Measurements from ENCODE around the gene LMOD2. TPM values are rescaled to one million over a fixed set of nuclear protein-coding genes. Genes with fewer than 3 reads are reported as not detected.

Gene LMOD2
- total RNA-seq, 1 experiment from 2014 or later = not detected

DNA sequence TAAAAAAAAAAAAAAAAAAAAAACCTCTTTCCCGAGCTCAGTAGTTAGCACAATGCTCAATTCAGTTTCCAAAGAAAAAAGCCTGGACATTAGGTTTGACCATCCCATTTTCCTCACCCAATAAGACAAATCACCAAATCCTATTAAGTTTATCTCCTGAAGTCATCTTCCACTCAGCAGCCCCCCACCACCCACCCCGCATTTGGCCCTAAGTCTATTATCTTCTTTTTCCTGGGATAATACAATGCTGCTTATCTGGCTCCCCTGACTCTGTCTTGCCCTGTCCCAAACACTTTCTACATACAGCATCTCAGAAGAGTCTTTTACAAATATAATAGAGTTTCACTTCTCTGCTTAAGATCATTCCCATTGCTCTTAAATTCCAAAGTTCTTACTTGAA lies 17.8 kb upstream of the LMOD2 start:
- no peak overlapping the region for H3K4me3 Mint-ChIP-seq
- Histone ChIP-seq H4K20me1 (ENCODE audit: control insufficient read depth, insufficient read depth, insufficient read length) (no peaks in the 10 kb centered on the region), H3K4me1 (ENCODE audit: insufficient read depth, low read length) (no peaks in the 10 kb centered on the region), H3K27me3 (ENCODE audit: insufficient read depth, low read length) (no peaks in the 10 kb centered on the region; the same call in 1 of the 2 replicates), H2AK5ac (ENCODE audit: insufficient read length, low read length) (no peak overlapping the region), H3K23me2 (ENCODE audit: insufficient read length, low read depth, low read length, poor library complexity, severe bottlenecking) (no peaks in the 10 kb centered on the region), H2BK20ac (ENCODE audit: low read depth, low read length, poor library complexity, severe bottlenecking) (no peak overlapping the region), H3T11ph (ENCODE audit: low read length) (no peak overlapping the region), H4K5ac (ENCODE audit: insufficient read length, low read depth, low read length) (no peak overlapping the region), H3K9ac (ENCODE audit: extremely low read depth, insufficient read length, low read length) (no peak overlapping the region), H2BK12ac (ENCODE audit: insufficient read length, low read depth, low read length) (no peak overlapping the region), H3K18ac (ENCODE audit: insufficient read length, low read depth, low read length) (no peak overlapping the region), H3K4ac (ENCODE audit: low read depth, low read length) (no peak overlapping the region), H2BK15ac (ENCODE audit: low read depth, low read length) (no peak overlapping the region), H3K27ac (ENCODE audit: insufficient read length, low read depth, low read length) (no peak overlapping the region), H4K91ac (ENCODE audit: insufficient read length, low read depth, low read length) (no peak overlapping the region), H3K79me2 (ENCODE audit: insufficient read depth, low read length) (no peaks in the 10 kb centered on the region), H3K4me2 (ENCODE audit: insufficient read depth, insufficient read length, low read length) (no peak overlapping the region), H3K14ac (ENCODE audit: insufficient read depth, low read length) (no peak overlapping the region), H3K9me3 (ENCODE audit: control insufficient read depth, low read depth, low read length) (no peaks in the 10 kb centered on the region), H3K56ac (ENCODE audit: insufficient read length, low read depth, low read length) (no peak overlapping the region), H2BK120ac (ENCODE audit: low read depth, low read length, poor library complexity, severe bottlenecking) (no peak overlapping the region), H3K23ac (ENCODE audit: insufficient read length, low read depth, low read length) (no peak overlapping the region), H2BK5ac (ENCODE audit: insufficient read length, low read length) (no peak overlapping the region), H3K79me1 (ENCODE audit: insufficient read depth, low read depth, low read length, poor library complexity, severe bottlenecking) (no peaks in the 10 kb centered on the region), H4K8ac (replicated peaks; ENCODE audit: insufficient read length, low read depth, low read length) (no peak overlapping the region), H2AFZ (ENCODE audit: low read length) (no peak overlapping the region)
- no peak for DNase-seq
- TF ChIP-seq CTCF (conservative IDR thresholded peaks at IDR 0.05) = no peak
- no peak overlapping the region for H3K27ac Mint-ChIP-seq
- no peaks in the 10 kb centered on the region; a peak in 2 of 5 replicates for H3K9me3 Mint-ChIP-seq
- H3K36me3 Mint-ChIP-seq (ENCODE audit: insufficient read depth in 1 of 3, low read depth in 3 of 3) = no peaks in the 10 kb centered on the region; a peak in 1 of 7 replicates
- WGBS (ENCODE audit: extremely low coverage, insufficient read length, low lambda C conversion rate) = no CpG with 5 or more reads among the region's 2 CpGs
- no peaks in the 10 kb centered on the region for H3K27me3 Mint-ChIP-seq (ENCODE audit: low read depth)
- peaks cover 11% of the 10 kb centered on the region in 2 experiments; a peak in 3 of 4 replicates for H3K4me1 Mint-ChIP-seq

Data from H9 (cell line).